Neural cell (in vitro differentiated cells): ENCODE results near the gene TSPAN3. TPM values are rescaled to one million over a fixed set of nuclear protein-coding genes. Genes with fewer than 3 reads are reported as not detected.

ENCODE experiments used
- H2AFZ ChIP-seq: fragments of 200-600, 300-800 bp; sonication (generic), shearing (Covaris generic); 2 replicates; pipeline ENCODE4 v1.6.0; 2014; ENCODE audit warnings: low read depth, mild to moderate bottlenecking, antibody characterized with exemption, low read length, moderate library complexity
- H3F3A ChIP-seq: fragments of 200-600 bp; shearing (Covaris generic); 2 replicates; pipeline ENCODE4 v1.6.1; 2016; ENCODE audit warnings: mild to moderate bottlenecking, moderate library complexity, mixed read lengths, antibody characterized with exemption, low read length; ENCODE audit not compliant: insufficient read depth, poor library complexity, severe bottlenecking
- H3K27ac ChIP-seq: fragments of 200-600, 300-800 bp; sonication (generic), shearing (Covaris generic); 2 replicates; pipeline ENCODE4 v1.5.1; 2014; ENCODE audit warnings: mild to moderate bottlenecking, low read length, moderate library complexity
- H3K27me3 ChIP-seq: fragments of 300-800, 200-600 bp; sonication (generic), shearing (Covaris generic); 2 replicates; pipeline ENCODE4 v1.6.0; 2014; ENCODE audit warnings: mild to moderate bottlenecking, low read depth, low read length, moderate library complexity; ENCODE audit not compliant: insufficient read depth
- H3K36me3 ChIP-seq: fragments of 300-800, 200-600 bp; sonication (generic), shearing (Covaris generic); 2 replicates; pipeline ENCODE4 v1.5.1; 2014; ENCODE audit warnings: mild to moderate bottlenecking, antibody characterized with exemption, low read length, moderate library complexity; ENCODE audit not compliant: insufficient read depth
- H3K4me2 ChIP-seq: fragments of 300-800, 200-600 bp; sonication (generic), shearing (Covaris generic); 2 replicates; pipeline ENCODE4 v1.6.0; 2014; ENCODE audit warnings: mild to moderate bottlenecking, low read length
- H3K4me3 ChIP-seq: fragments of 300-800, 200-600 bp; sonication (generic), shearing (Covaris generic); 2 replicates; pipeline ENCODE4 v1.5.1; 2014; ENCODE audit warnings: mild to moderate bottlenecking, low read length, moderate library complexity
- H3K79me2 ChIP-seq: fragments of 200-600 bp; shearing (Covaris generic); replicated peaks from 2 replicates; pipeline ENCODE4 v1.6.0; 2014; ENCODE audit warnings: mild to moderate bottlenecking, low read length, moderate library complexity; ENCODE audit not compliant: insufficient read depth
- H3K9ac ChIP-seq: fragments of 300-800, 200-600 bp; sonication (generic), shearing (Covaris generic); 2 replicates; pipeline ENCODE4 v1.6.1; 2016; ENCODE audit warnings: mild to moderate bottlenecking, low read length, mixed read lengths
- H3K9me2 ChIP-seq: fragments of 200-600 bp; shearing (Covaris generic); 2 replicates; pipeline ENCODE4 v1.6.1; 2016; ENCODE audit warnings: mild to moderate bottlenecking, low read length, mixed read lengths; ENCODE audit not compliant: insufficient read depth
- H3K9me3 ChIP-seq: fragments of 200-600, 300-800 bp; sonication (generic), shearing (Covaris generic); 2 replicates; pipeline ENCODE4 v1.6.1; 2016; ENCODE audit warnings: mild to moderate bottlenecking, mixed run types, low read length, moderate library complexity, mixed read lengths
- H4K20me1 ChIP-seq: fragments of 200-600 bp; shearing (Covaris generic); 2 replicates; pipeline ENCODE4 v1.6.1; 2016; ENCODE audit warnings: mild to moderate bottlenecking, mixed run types; ENCODE audit not compliant: insufficient read depth
- EP300 ChIP-seq: fragments of 450-650 bp; conservative IDR thresholded peaks from 2 replicates; pipeline ENCODE4 v1.6.1; 2014; ENCODE audit warnings: antibody characterized with exemption, mild to moderate bottlenecking, moderate library complexity; ENCODE audit not compliant: poor library complexity, severe bottlenecking
- EZH2 ChIP-seq: fragments of 200-600, 300-800 bp; shearing (Covaris generic), sonication (generic); IDR thresholded peaks from 2 replicates; pipeline ENCODE4 v1.6.1; 2014; ENCODE audit warnings: antibody characterized with exemption, low read length, borderline replicate concordance, mild to moderate bottlenecking; ENCODE audit not compliant: insufficient read depth, poor library complexity, severe bottlenecking
- MXI1 ChIP-seq: fragments of 450-650 bp; conservative IDR thresholded peaks from 2 replicates; pipeline ENCODE4 v1.6.1; 2014; ENCODE audit warnings: antibody characterized with exemption, mild to moderate bottlenecking; ENCODE audit not compliant: poor library complexity, severe bottlenecking
- POLR2AphosphoS5 ChIP-seq: IDR thresholded peaks from 2 replicates; pipeline ENCODE4 v1.6.1; 2012
- RAD21 ChIP-seq: fragments of 450-650 bp; conservative IDR thresholded peaks from 2 replicates; pipeline ENCODE4 v1.6.1; 2014; ENCODE audit warnings: antibody characterized with exemption, mild to moderate bottlenecking, moderate library complexity
- SMC3 ChIP-seq: fragments of 450-650 bp; conservative IDR thresholded peaks from 2 replicates; pipeline ENCODE4 v1.6.1; 2014; ENCODE audit warnings: antibody characterized with exemption, mild to moderate bottlenecking, moderate library complexity; ENCODE audit not compliant: poor library complexity
- TAF1 ChIP-seq: IDR thresholded peaks from 2 replicates; pipeline ENCODE4 v1.6.1; 2012; ENCODE audit warnings: low read depth
- polyA plus RNA-seq: library from polyadenylated mRNA; depleted of rRNA; stranded (reverse); fragments of >200 nt; gene quantifications from 2 replicates; pipeline ENCODE4 v1.2.3, GENCODE V29; 2014
- TF ChIP-seq, protein P1 (sequence below): IDR thresholded peaks from 2 replicates; pipeline ENCODE4 v1.6.1; 2012; ENCODE audit warnings: borderline replicate concordance
- TF ChIP-seq, protein P2 (sequence below): fragments of 450-650 bp; IDR thresholded peaks from 2 replicates; pipeline ENCODE4 v1.5.1; 2014; ENCODE audit warnings: antibody characterized with exemption, mild to moderate bottlenecking, moderate library complexity; ENCODE audit not compliant: poor library complexity, severe bottlenecking

Gene TSPAN3
- polyA plus RNA-seq, 1 donor from 2014 or later: 815 TPM

DNA sequence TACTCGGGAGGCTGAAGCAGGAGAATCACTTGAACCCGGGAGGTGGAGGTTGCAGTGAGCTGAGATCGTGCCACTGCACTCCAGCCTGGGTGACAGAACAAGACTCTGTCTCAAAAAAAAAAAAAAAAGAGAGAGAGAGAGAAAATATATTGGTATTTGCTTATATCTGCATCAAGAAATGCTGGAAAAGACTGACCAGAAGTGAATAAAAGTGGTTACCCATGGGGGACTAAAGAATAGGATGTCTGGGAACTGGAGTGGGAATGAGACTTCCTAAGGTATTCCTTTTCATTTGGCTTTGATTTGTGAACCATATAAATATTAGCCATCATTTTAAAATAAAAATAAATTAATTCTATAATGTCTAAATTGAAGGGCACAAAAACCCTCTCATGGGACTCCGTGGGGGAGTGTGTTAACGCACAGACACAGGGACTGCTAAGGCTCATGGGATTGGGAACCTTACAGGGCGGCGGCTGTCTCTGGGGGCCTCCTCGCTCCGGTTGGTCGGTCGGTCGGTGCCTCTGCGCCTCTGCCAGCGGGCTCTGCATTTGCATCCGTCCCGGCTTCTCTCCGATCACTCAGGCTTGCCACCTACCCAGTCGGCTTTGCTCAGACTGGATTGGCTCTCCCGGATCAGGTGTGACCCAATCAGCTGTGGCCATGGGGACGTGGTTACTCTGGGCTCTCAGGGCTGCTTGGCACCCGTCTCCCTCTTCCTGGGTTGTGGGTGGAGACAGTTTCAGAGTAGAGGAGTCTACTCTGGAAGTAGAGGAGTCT is 12.7 kb upstream of the TSPAN3 start:
- Histone ChIP-seq H3K9me3 (no peaks in the 10 kb centered on the region), H3K36me3 (no peaks in the 10 kb centered on the region), H2AFZ (no peak overlapping the region), H3K79me2 (no peaks in the 10 kb centered on the region), H3K4me2 (no peak overlapping the region), H3K27ac (no peak overlapping the region), H3F3A (no peaks in the 10 kb centered on the region), H3K27me3 (no peaks in the 10 kb centered on the region), H3K9ac (no peak overlapping the region), H4K20me1 (no peaks in the 10 kb centered on the region), H3K9me2 (no peaks in the 10 kb centered on the region), H3K4me3 (peak overlapping the region; percentile 33)
- TF ChIP-seq EP300 (no peak), POLR2AphosphoS5 (no peak), SMC3 (no peak), MXI1 (no peak), RAD21 (no peak)

DNA sequence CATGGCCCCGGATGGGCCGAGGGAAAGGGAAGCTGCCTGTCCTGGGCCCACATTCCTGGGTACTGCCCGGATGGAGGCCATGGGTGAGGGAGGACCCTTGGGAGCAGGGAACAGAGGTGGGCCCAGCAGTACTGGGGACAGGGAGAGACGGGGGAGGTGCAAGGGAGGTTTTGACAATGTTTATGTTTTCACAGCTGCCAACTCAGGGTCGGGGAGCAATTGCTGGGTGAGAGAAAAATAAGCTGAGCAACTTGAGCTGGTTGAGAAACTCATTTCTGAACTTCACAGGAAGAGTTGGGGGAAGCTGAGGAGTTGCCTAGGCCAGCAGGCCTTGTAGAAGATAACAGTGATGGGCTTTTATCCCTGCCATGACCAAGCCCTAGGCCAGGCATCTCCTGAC is 11.1 kb upstream of the TSPAN3 start:
- H3K27me3 ChIP-seq: no peaks in the 10 kb centered on the region
- H3K27ac ChIP-seq: no peak overlapping the region
- H3F3A ChIP-seq: no peaks in the 10 kb centered on the region
- no peaks in the 10 kb centered on the region for H3K36me3 ChIP-seq
- no peaks in the 10 kb centered on the region for H3K9me3 ChIP-seq
- H3K4me2 ChIP-seq: no peak overlapping the region
- H3K9me2 ChIP-seq: no peaks in the 10 kb centered on the region
- TF ChIP-seq, protein P1, sequence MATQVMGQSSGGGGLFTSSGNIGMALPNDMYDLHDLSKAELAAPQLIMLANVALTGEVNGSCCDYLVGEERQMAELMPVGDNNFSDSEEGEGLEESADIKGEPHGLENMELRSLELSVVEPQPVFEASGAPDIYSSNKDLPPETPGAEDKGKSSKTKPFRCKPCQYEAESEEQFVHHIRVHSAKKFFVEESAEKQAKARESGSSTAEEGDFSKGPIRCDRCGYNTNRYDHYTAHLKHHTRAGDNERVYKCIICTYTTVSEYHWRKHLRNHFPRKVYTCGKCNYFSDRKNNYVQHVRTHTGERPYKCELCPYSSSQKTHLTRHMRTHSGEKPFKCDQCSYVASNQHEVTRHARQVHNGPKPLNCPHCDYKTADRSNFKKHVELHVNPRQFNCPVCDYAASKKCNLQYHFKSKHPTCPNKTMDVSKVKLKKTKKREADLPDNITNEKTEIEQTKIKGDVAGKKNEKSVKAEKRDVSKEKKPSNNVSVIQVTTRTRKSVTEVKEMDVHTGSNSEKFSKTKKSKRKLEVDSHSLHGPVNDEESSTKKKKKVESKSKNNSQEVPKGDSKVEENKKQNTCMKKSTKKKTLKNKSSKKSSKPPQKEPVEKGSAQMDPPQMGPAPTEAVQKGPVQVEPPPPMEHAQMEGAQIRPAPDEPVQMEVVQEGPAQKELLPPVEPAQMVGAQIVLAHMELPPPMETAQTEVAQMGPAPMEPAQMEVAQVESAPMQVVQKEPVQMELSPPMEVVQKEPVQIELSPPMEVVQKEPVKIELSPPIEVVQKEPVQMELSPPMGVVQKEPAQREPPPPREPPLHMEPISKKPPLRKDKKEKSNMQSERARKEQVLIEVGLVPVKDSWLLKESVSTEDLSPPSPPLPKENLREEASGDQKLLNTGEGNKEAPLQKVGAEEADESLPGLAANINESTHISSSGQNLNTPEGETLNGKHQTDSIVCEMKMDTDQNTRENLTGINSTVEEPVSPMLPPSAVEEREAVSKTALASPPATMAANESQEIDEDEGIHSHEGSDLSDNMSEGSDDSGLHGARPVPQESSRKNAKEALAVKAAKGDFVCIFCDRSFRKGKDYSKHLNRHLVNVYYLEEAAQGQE: no peak
- TF ChIP-seq RAD21 (no peak), TAF1 (no peak), SMC3 (no peak), POLR2AphosphoS5 (no peak), EP300 (no peak), MXI1 (no peak), EZH2 (no peak)
- TF ChIP-seq, protein P2, sequence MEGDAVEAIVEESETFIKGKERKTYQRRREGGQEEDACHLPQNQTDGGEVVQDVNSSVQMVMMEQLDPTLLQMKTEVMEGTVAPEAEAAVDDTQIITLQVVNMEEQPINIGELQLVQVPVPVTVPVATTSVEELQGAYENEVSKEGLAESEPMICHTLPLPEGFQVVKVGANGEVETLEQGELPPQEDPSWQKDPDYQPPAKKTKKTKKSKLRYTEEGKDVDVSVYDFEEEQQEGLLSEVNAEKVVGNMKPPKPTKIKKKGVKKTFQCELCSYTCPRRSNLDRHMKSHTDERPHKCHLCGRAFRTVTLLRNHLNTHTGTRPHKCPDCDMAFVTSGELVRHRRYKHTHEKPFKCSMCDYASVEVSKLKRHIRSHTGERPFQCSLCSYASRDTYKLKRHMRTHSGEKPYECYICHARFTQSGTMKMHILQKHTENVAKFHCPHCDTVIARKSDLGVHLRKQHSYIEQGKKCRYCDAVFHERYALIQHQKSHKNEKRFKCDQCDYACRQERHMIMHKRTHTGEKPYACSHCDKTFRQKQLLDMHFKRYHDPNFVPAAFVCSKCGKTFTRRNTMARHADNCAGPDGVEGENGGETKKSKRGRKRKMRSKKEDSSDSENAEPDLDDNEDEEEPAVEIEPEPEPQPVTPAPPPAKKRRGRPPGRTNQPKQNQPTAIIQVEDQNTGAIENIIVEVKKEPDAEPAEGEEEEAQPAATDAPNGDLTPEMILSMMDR: no peak
- H3K4me3 ChIP-seq: no peak overlapping the region
- no peak overlapping the region for H3K9ac ChIP-seq
- no peaks in the 10 kb centered on the region for H3K79me2 ChIP-seq
- H4K20me1 ChIP-seq: no peaks in the 10 kb centered on the region
- H2AFZ ChIP-seq: no peak overlapping the region
